K562 (cell line): ENCODE measurements around the gene LIPT2. TPM values are rescaled to one million over a fixed set of nuclear protein-coding genes. Genes with fewer than 3 reads are reported as not detected.

Experiments used
- BACH1 ChIP-seq: fragments of 200-800 bp; sonication (Bioruptor generic); IDR thresholded peaks from 2 replicates; pipeline ENCODE4 v1.6.1; 2016; ENCODE audit warnings: missing genetic modification characterization, missing compliant biosample characterization
- CHD2 ChIP-seq: IDR thresholded peaks from 2 replicates; pipeline ENCODE4 v1.6.1; 2011; ENCODE audit warnings: low read depth, low read length
- ESRRA ChIP-seq: fragments of 450-650 bp; IDR thresholded peaks from 2 replicates; pipeline ENCODE4 v1.6.1; 2014; ENCODE audit warnings: low read depth, mild to moderate bottlenecking, moderate library complexity, borderline replicate concordance
- NR1H2 ChIP-seq: sonication (generic); formaldehyde crosslinking; IDR thresholded peaks from 2 replicates; pipeline ENCODE4 v1.4.0; 2020; ENCODE audit warnings: mild to moderate bottlenecking, missing genetic modification reagents
- PHF8 ChIP-seq: fragments of 200-600 bp; sonication (generic); IDR thresholded peaks from 2 replicates; pipeline ENCODE4 v1.6.1; 2012; ENCODE audit warnings: mixed run types, mild to moderate bottlenecking, inconsistent platforms, low read length, moderate library complexity, borderline replicate concordance
- RBM22 ChIP-seq: fragments of 200-400 bp; formaldehyde crosslinking; IDR thresholded peaks from 2 replicates; pipeline ENCODE4 v1.6.1; 2018; ENCODE audit warnings: low read length, low read depth; ENCODE audit not compliant: poor library complexity, severe bottlenecking
- RBM25 ChIP-seq: fragments of 200-400 bp; formaldehyde crosslinking; IDR thresholded peaks from 2 replicates; pipeline ENCODE4 v1.6.1; 2018; ENCODE audit warnings: low read length, low read depth, moderate library complexity; ENCODE audit not compliant: severe bottlenecking
- SMAD4 ChIP-seq: fragments of 250-450 bp; sonication (Bioruptor Pico); conservative IDR thresholded peaks from 2 replicates; pipeline ENCODE4 v1.8.0; 2021; ENCODE audit warnings: inconsistent platforms, mild to moderate bottlenecking, moderate library complexity
- WHSC1 ChIP-seq: IDR thresholded peaks from one replicate; pipeline ENCODE4 v1.6.1; 2012; ENCODE audit warnings: low read length, control low read depth, inconsistent platforms
- ZBTB7A ChIP-seq: IDR thresholded peaks from 2 replicates; pipeline ENCODE4 v1.6.1; 2011; ENCODE audit warnings: low read depth, mild to moderate bottlenecking, low read length, moderate library complexity, borderline replicate concordance; ENCODE audit not compliant: control insufficient read depth
- ZZZ3 ChIP-seq: fragments of 450-650 bp; IDR thresholded peaks from 2 replicates; pipeline ENCODE4 v1.6.1; 2016; ENCODE audit warnings: antibody characterized with exemption, mild to moderate bottlenecking, moderate library complexity
- polyA plus RNA-seq, 8 experiments: library from polyadenylated mRNA; depleted of rRNA in 4 of 8; stranded (reverse) in 5 of 8; unstranded in 3 of 8; fragments of >200 nt; fragmentation: Nextera tagmentation in 2 of 8; fragmentation: Illumina TruSeq in 1 of 8; extraction: Ambion mirVana in 2 of 8; extraction: Trizol in 1 of 8; gene quantifications; 2 replicates each; pipeline versions ENCODE4 v1.2.1 to v1.2.3, GENCODE V29; 2011 to 2014; ENCODE audit warnings: inconsistent platforms in 1 of 8, missing spikeins in 1 of 8
- total RNA-seq, 7 experiments: library from RNA; depleted of rRNA in 6 of 7; stranded (reverse); fragments of >200 nt in 6 of 7; fragmentation: Illumina TruSeq in 2 of 7; extraction: Trizol in 2 of 7; gene quantifications; 2 replicates each; pipeline versions ENCODE4 v1.2.1 to v1.2.3, GENCODE V29; 2011 to 2021; ENCODE audit warnings: low replicate concordance in 1 of 7
- TF ChIP-seq, protein P1 (sequence below): sonication (generic); formaldehyde crosslinking; IDR thresholded peaks from 2 replicates; pipeline ENCODE4 v1.8.0; 2023; ENCODE audit warnings: mild to moderate bottlenecking, missing genetic modification reagents
- TF ChIP-seq, protein P2 (sequence below), 2 experiments: fragments of 450-650 bp; IDR thresholded peaks; 2 replicates each; pipeline ENCODE4 v1.6.1; 2016
- TF ChIP-seq, protein P3 (sequence below): sonication (generic); formaldehyde crosslinking; IDR thresholded peaks from 2 replicates; pipeline ENCODE4 v1.8.0; 2022; ENCODE audit warnings: mild to moderate bottlenecking, low read depth, missing genetic modification reagents
- TF ChIP-seq, protein P4 (sequence below): fragments of 450-650 bp; IDR thresholded peaks from 2 replicates; pipeline ENCODE4 v1.6.1; 2017; ENCODE audit warnings: antibody characterized with exemption, mild to moderate bottlenecking

Gene LIPT2
- total and polyA plus RNA-seq, 9 of the 15 experiments (the other 6 are each of a cell fraction or from before 2014, with no cell fraction given), result 1.00 to 5.2 (median 3.5) TPM

GRCh38 chr11:74492974-74493790 is at the start of gene LIPT2 (continued):
- TF ChIP-seq NR1H2 (CRISPR knock-in tag) (0 out of 2 replicates have a peak, but pooled peaks have one; percentile 44), BACH1 (no peak), RBM25 (peak; percentile 38), PHF8 (peak; percentile 97), CHD2 (no peak), ZZZ3 (no peak), RBM22 (no peak), SMAD4 (CRISPR knock-in tag) (peak; percentile 97), WHSC1 (no peak), ZBTB7A (peak; percentile 42; the same call in 1 of the 2 replicates), ESRRA (peak; percentile 51; the same call in 1 of the 2 replicates)
- TF ChIP-seq, protein P1, sequence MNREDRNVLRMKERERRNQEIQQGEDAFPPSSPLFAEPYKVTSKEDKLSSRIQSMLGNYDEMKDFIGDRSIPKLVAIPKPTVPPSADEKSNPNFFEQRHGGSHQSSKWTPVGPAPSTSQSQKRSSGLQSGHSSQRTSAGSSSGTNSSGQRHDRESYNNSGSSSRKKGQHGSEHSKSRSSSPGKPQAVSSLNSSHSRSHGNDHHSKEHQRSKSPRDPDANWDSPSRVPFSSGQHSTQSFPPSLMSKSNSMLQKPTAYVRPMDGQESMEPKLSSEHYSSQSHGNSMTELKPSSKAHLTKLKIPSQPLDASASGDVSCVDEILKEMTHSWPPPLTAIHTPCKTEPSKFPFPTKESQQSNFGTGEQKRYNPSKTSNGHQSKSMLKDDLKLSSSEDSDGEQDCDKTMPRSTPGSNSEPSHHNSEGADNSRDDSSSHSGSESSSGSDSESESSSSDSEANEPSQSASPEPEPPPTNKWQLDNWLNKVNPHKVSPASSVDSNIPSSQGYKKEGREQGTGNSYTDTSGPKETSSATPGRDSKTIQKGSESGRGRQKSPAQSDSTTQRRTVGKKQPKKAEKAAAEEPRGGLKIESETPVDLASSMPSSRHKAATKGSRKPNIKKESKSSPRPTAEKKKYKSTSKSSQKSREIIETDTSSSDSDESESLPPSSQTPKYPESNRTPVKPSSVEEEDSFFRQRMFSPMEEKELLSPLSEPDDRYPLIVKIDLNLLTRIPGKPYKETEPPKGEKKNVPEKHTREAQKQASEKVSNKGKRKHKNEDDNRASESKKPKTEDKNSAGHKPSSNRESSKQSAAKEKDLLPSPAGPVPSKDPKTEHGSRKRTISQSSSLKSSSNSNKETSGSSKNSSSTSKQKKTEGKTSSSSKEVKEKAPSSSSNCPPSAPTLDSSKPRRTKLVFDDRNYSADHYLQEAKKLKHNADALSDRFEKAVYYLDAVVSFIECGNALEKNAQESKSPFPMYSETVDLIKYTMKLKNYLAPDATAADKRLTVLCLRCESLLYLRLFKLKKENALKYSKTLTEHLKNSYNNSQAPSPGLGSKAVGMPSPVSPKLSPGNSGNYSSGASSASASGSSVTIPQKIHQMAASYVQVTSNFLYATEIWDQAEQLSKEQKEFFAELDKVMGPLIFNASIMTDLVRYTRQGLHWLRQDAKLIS, result peak; percentile 56
- TF ChIP-seq, protein P2, sequence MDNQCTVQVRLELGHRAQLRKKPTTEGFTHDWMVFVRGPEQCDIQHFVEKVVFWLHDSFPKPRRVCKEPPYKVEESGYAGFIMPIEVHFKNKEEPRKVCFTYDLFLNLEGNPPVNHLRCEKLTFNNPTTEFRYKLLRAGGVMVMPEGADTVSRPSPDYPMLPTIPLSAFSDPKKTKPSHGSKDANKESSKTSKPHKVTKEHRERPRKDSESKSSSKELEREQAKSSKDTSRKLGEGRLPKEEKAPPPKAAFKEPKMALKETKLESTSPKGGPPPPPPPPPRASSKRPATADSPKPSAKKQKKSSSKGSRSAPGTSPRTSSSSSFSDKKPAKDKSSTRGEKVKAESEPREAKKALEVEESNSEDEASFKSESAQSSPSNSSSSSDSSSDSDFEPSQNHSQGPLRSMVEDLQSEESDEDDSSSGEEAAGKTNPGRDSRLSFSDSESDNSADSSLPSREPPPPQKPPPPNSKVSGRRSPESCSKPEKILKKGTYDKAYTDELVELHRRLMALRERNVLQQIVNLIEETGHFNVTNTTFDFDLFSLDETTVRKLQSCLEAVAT (IDR thresholded peaks at IDR 0.05), result peak in 1 of 2 experiments; percentile 99; a peak in 2 of 4 replicates
- TF ChIP-seq, protein P3, sequence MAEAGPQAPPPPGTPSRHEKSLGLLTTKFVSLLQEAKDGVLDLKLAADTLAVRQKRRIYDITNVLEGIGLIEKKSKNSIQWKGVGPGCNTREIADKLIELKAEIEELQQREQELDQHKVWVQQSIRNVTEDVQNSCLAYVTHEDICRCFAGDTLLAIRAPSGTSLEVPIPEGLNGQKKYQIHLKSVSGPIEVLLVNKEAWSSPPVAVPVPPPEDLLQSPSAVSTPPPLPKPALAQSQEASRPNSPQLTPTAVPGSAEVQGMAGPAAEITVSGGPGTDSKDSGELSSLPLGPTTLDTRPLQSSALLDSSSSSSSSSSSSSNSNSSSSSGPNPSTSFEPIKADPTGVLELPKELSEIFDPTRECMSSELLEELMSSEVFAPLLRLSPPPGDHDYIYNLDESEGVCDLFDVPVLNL, result peak; percentile 94
- TF ChIP-seq, protein P4, sequence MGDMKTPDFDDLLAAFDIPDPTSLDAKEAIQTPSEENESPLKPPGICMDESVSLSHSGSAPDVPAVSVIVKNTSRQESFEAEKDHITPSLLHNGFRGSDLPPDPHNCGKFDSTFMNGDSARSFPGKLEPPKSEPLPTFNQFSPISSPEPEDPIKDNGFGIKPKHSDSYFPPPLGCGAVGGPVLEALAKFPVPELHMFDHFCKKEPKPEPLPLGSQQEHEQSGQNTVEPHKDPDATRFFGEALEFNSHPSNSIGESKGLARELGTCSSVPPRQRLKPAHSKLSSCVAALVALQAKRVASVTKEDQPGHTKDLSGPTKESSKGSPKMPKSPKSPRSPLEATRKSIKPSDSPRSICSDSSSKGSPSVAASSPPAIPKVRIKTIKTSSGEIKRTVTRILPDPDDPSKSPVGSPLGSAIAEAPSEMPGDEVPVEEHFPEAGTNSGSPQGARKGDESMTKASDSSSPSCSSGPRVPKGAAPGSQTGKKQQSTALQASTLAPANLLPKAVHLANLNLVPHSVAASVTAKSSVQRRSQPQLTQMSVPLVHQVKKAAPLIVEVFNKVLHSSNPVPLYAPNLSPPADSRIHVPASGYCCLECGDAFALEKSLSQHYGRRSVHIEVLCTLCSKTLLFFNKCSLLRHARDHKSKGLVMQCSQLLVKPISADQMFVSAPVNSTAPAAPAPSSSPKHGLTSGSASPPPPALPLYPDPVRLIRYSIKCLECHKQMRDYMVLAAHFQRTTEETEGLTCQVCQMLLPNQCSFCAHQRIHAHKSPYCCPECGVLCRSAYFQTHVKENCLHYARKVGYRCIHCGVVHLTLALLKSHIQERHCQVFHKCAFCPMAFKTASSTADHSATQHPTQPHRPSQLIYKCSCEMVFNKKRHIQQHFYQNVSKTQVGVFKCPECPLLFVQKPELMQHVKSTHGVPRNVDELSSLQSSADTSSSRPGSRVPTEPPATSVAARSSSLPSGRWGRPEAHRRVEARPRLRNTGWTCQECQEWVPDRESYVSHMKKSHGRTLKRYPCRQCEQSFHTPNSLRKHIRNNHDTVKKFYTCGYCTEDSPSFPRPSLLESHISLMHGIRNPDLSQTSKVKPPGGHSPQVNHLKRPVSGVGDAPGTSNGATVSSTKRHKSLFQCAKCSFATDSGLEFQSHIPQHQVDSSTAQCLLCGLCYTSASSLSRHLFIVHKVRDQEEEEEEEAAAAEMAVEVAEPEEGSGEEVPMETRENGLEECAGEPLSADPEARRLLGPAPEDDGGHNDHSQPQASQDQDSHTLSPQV, result peak; percentile 61; the same call in 1 of the 2 replicates
